GM18873 (cell line): Measurements from ENCODE around the gene RSPH3.
"Not testable (repeated sequence)": the region's sequence is repeated elsewhere in the genome, so short reads cannot be mapped to it uniquely, and the experiment has no call there.

Source experiments
- ATAC-seq: cut with Tn5 transposase; IDR thresholded peaks from one replicate; pipeline ENCODE4 v1.9.1; 2021; ENCODE audit warnings: mild to moderate bottlenecking, moderate library complexity, moderate number of reproducible peaks; ENCODE audit not compliant: unreplicated experiment, low FRiP score

RSPH3 gene

GRCh38 chr6:158999666-159000403 is at the start of gene RSPH3:
Gene RSPH3 (minus strand): TSS chr6:159000202. CDS start chr6:158999550, 652 bp downstream.
- peak; percentile 92 for ATAC-seq

GRCh38 chr6:159047891-159048685 is 48.1 kb upstream of the RSPH3 start:
- no peak for ATAC-seq

GRCh38 chr6:159045801-159046200 is 45.8 kb upstream of the RSPH3 start:
- ATAC-seq, result no peak

GRCh38 chr6:159044899-159045727 is 45.1 kb upstream of the RSPH3 start, which contains the start of gene TAGAP:
Gene TAGAP (minus strand): TSS chr6:159044991. CDS start chr6:159044146, 845 bp downstream.
- peak; percentile 83 for ATAC-seq

GRCh38 chr6:159043947-159044346 is 43.9 kb upstream of the RSPH3 start:
- no peak for ATAC-seq

- no peak for ATAC-seq
Observed at GRCh38 chr6:159043251-159043650, 43.2 kb upstream of the RSPH3 start.

GRCh38 chr6:159042826-159043181 is 42.8 kb upstream of the RSPH3 start:
- no peak for ATAC-seq

GRCh38 chr6:159042003-159042825 is 42.2 kb upstream of the RSPH3 start:
- ATAC-seq, result peak; percentile 36

GRCh38 chr6:159041181-159041580 is 41.2 kb upstream of the RSPH3 start:
- ATAC-seq, result no peak

- no peak for ATAC-seq
Observed at GRCh38 chr6:159039885-159040258, 39.9 kb upstream of the RSPH3 start.

- ATAC-seq, result peak; percentile 82
Observed at GRCh38 chr6:159038914-159039884, 39.2 kb upstream of the RSPH3 start.

GRCh38 chr6:159038318-159038717 is 38.3 kb upstream of the RSPH3 start:
- ATAC-seq, result not testable (repeated sequence)

GRCh38 chr6:159037756-159038290 is 37.8 kb upstream of the RSPH3 start:
- no peak for ATAC-seq

GRCh38 chr6:159036673-159037072 is 36.7 kb upstream of the RSPH3 start:
- ATAC-seq, result no peak

GRCh38 chr6:159035891-159036290 is 35.9 kb upstream of the RSPH3 start:
- no peak for ATAC-seq

GRCh38 chr6:159033160-159034049 is 33.4 kb upstream of the RSPH3 start:
- ATAC-seq, result no peak

- ATAC-seq, result no peak
Observed at GRCh38 chr6:159031846-159032245, 31.8 kb upstream of the RSPH3 start.

- ATAC-seq, result no peak
Observed at GRCh38 chr6:159030168-159030567, 30.2 kb upstream of the RSPH3 start.
